ENCODE data around the gene MTA2. TPM values are rescaled to one million over a fixed set of nuclear protein-coding genes. Genes with fewer than 3 reads are reported as not detected.

MTA2 gene
- total RNA-seq, 1 donor from 2014 or later = 203 TPM

- DNase-seq (ENCODE audit: low read depth, low spot score) = no peak
- Mint-ChIP-seq H3K4me1 (peaks cover 29% of the 10 kb centered on the region), H3K9me3 (no peaks in the 10 kb centered on the region), H3K36me3 (ENCODE audit: low read depth) (no peaks in the 10 kb centered on the region), H3K27ac (ENCODE audit: unreplicated experiment) (no peak overlapping the region), H3K27me3 (ENCODE audit: low read depth) (no peaks in the 10 kb centered on the region), H3K4me3 (peak overlapping the region; percentile 93)
- TF ChIP-seq, protein P1, sequence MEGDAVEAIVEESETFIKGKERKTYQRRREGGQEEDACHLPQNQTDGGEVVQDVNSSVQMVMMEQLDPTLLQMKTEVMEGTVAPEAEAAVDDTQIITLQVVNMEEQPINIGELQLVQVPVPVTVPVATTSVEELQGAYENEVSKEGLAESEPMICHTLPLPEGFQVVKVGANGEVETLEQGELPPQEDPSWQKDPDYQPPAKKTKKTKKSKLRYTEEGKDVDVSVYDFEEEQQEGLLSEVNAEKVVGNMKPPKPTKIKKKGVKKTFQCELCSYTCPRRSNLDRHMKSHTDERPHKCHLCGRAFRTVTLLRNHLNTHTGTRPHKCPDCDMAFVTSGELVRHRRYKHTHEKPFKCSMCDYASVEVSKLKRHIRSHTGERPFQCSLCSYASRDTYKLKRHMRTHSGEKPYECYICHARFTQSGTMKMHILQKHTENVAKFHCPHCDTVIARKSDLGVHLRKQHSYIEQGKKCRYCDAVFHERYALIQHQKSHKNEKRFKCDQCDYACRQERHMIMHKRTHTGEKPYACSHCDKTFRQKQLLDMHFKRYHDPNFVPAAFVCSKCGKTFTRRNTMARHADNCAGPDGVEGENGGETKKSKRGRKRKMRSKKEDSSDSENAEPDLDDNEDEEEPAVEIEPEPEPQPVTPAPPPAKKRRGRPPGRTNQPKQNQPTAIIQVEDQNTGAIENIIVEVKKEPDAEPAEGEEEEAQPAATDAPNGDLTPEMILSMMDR (conservative IDR thresholded peaks at IDR 0.05) = no peak
Observed at GRCh38 chr11:62610814-62611704, 9.4 kb upstream of the MTA2 start.

DNA sequence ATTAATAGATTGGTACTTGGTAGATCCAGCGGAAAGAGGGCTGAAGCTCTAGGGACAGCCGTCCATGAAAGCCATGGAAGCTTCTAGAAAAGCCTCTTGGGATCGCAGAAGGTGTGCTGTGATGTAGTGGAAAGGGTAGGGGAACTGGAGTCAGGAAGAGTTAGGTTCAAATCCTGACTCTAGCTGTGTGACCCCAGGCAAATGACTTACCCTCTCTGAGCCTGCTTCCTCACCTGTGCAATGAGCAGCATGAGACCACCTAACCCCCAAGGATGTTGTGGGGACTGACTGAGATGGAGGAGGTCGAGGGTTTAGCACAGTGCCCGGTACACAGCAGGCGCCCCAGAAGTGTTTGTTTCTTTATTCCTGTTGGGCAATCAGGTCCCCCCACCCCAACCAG, 8.7 kb upstream of the MTA2 start:
- H3K4me1 Mint-ChIP-seq = peaks cover 29% of the 10 kb centered on the region
- no peak overlapping the region for H3K27ac Mint-ChIP-seq (ENCODE audit: unreplicated experiment)
- TF ChIP-seq, protein P1 (conservative IDR thresholded peaks at IDR 0.05) = no peak
- H3K27me3 Mint-ChIP-seq (ENCODE audit: low read depth) = no peaks in the 10 kb centered on the region
- DNase-seq (ENCODE audit: low read depth, low spot score) = no peak
- no peaks in the 10 kb centered on the region for H3K9me3 Mint-ChIP-seq
- H3K36me3 Mint-ChIP-seq (ENCODE audit: low read depth) = no peaks in the 10 kb centered on the region
- H3K4me3 Mint-ChIP-seq = peak overlapping the region; percentile 86

- TF ChIP-seq, protein P1 (conservative IDR thresholded peaks at IDR 0.05) = no peak
- peaks cover 2% of the 10 kb centered on the region for H3K27me3 Mint-ChIP-seq (ENCODE audit: low read depth)
- H3K9me3 Mint-ChIP-seq = no peaks in the 10 kb centered on the region
- no peak for DNase-seq (ENCODE audit: low read depth, low spot score)
- H3K4me3 Mint-ChIP-seq = peak overlapping the region; percentile 33
- peaks cover 2% of the 10 kb centered on the region for H3K36me3 Mint-ChIP-seq (ENCODE audit: low read depth)
- peak overlapping the region; percentile 16 for H3K27ac Mint-ChIP-seq (ENCODE audit: unreplicated experiment)
- H3K4me1 Mint-ChIP-seq = peaks cover 40% of the 10 kb centered on the region
Observed at GRCh38 chr11:62608776-62609175, 7.1 kb upstream of the MTA2 start.

- H3K9me3 Mint-ChIP-seq = no peaks in the 10 kb centered on the region
- peaks cover 8% of the 10 kb centered on the region for H3K36me3 Mint-ChIP-seq (ENCODE audit: low read depth)
- H3K4me1 Mint-ChIP-seq = peaks cover 49% of the 10 kb centered on the region
- peak overlapping the region; percentile 74 for H3K4me3 Mint-ChIP-seq
- TF ChIP-seq, protein P1 (conservative IDR thresholded peaks at IDR 0.05) = no peak
- no peak overlapping the region for H3K27ac Mint-ChIP-seq (ENCODE audit: unreplicated experiment)
- DNase-seq (ENCODE audit: low read depth, low spot score) = no peak
- H3K27me3 Mint-ChIP-seq (ENCODE audit: low read depth) = peaks cover 12% of the 10 kb centered on the region
Observed at GRCh38 chr11:62607714-62608113, 6.0 kb upstream of the MTA2 start.

- peaks cover 44% of the 10 kb centered on the region for H3K4me1 Mint-ChIP-seq
- no peaks in the 10 kb centered on the region for H3K9me3 Mint-ChIP-seq
- no peak overlapping the region for H3K27ac Mint-ChIP-seq (ENCODE audit: unreplicated experiment)
- DNase-seq (ENCODE audit: low read depth, low spot score) = no peak
- H3K27me3 Mint-ChIP-seq (ENCODE audit: low read depth) = peaks cover 20% of the 10 kb centered on the region
- H3K4me3 Mint-ChIP-seq = peak overlapping the region; percentile 72
- H3K36me3 Mint-ChIP-seq (ENCODE audit: low read depth) = peaks cover 12% of the 10 kb centered on the region
- TF ChIP-seq, protein P1 (conservative IDR thresholded peaks at IDR 0.05) = no peak
Observed at GRCh38 chr11:62605902-62606301, 4.2 kb upstream of the MTA2 start.

Measured in neural crest cell (in vitro differentiated cells).